ENCODE data around the gene DAPK1.

DAPK1 gene

GRCh38 chr9:87516926-87517290 lies 19.2 kb downstream of the DAPK1 start:
- no peak for DNase-seq (ENCODE audit: low read depth, low spot score)

- DNase-seq (ENCODE audit: low read depth, low spot score), result no peak
Measured at GRCh38 chr9:87517732-87518131, 20.1 kb downstream of the DAPK1 start.

GRCh38 chr9:87518702-87519335 lies 21.2 kb downstream of the DAPK1 start:
- no peak for DNase-seq (ENCODE audit: low read depth, low spot score)

- no peak for DNase-seq (ENCODE audit: low read depth, low spot score)
Measured at GRCh38 chr9:87519461-87519860, 21.8 kb downstream of the DAPK1 start.

- no peak for DNase-seq (ENCODE audit: low read depth, low spot score)
Measured at GRCh38 chr9:87520172-87520683, 22.6 kb downstream of the DAPK1 start.

- DNase-seq (ENCODE audit: low read depth, low spot score), result no peak
Measured at GRCh38 chr9:87521834-87522233, 24.2 kb downstream of the DAPK1 start.

- DNase-seq (ENCODE audit: low read depth, low spot score), result no peak
Measured at GRCh38 chr9:87524061-87524460, 26.4 kb downstream of the DAPK1 start.

GRCh38 chr9:87525546-87526303 lies 28.1 kb downstream of the DAPK1 start:
- DNase-seq (ENCODE audit: low read depth, low spot score), result peak; percentile 71

- DNase-seq (ENCODE audit: low read depth, low spot score), result no peak
Measured at GRCh38 chr9:87527211-87527916, 29.7 kb downstream of the DAPK1 start.

- DNase-seq (ENCODE audit: low read depth, low spot score), result no peak
Measured at GRCh38 chr9:87528969-87529368, 31.3 kb downstream of the DAPK1 start.

GRCh38 chr9:87529671-87530070 lies 32.0 kb downstream of the DAPK1 start:
- peak; percentile 87 for DNase-seq (ENCODE audit: low read depth, low spot score)

GRCh38 chr9:87530716-87531115 lies 33.0 kb downstream of the DAPK1 start:
- no peak for DNase-seq (ENCODE audit: low read depth, low spot score)

- DNase-seq (ENCODE audit: low read depth, low spot score), result no peak
Measured at GRCh38 chr9:87531370-87532295, 34.0 kb downstream of the DAPK1 start.

GRCh38 chr9:87533271-87533670 lies 35.6 kb downstream of the DAPK1 start:
- no peak for DNase-seq (ENCODE audit: low read depth, low spot score)

- no peak for DNase-seq (ENCODE audit: low read depth, low spot score)
Measured at GRCh38 chr9:87534036-87534435, 36.4 kb downstream of the DAPK1 start.

GRCh38 chr9:87534957-87535356 lies 37.3 kb downstream of the DAPK1 start:
- DNase-seq (ENCODE audit: low read depth, low spot score), result no peak

GRCh38 chr9:87535817-87536539 lies 38.3 kb downstream of the DAPK1 start:
- DNase-seq (ENCODE audit: low read depth, low spot score), result no peak

- DNase-seq (ENCODE audit: low read depth, low spot score), result no peak
Measured at GRCh38 chr9:87537625-87538024, 40.0 kb downstream of the DAPK1 start.

GRCh38 chr9:87540444-87541105 lies 42.9 kb downstream of the DAPK1 start:
- no peak for DNase-seq (ENCODE audit: low read depth, low spot score)

GRCh38 chr9:87541663-87542062 lies 44.0 kb downstream of the DAPK1 start:
- DNase-seq (ENCODE audit: low read depth, low spot score), result no peak
